ENCODE data around the gene TLR8.

DNA sequence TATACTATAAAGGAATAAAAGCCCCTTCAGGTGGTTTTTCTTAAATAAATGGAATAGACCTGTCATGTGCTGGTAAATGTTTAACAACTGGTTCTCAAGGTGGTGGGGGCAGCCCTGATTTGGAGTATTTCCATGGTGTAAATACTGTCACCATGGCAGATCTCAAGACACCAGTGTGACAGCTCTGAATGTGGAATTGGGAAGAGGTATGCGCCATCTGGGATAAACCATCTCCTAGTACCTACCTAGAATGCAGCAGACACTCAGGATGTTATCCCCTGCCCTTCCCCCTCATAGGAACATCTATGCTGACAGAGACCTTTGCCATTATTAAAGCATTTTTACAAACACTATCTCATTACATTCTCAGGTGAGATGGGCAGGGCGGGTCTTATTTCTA is 42.1 kb downstream of the TLR8 start:
- TF ChIP-seq POLR2AphosphoS5 (IDR thresholded peaks at IDR 0.05), result no peak
- TF ChIP-seq, protein P1, sequence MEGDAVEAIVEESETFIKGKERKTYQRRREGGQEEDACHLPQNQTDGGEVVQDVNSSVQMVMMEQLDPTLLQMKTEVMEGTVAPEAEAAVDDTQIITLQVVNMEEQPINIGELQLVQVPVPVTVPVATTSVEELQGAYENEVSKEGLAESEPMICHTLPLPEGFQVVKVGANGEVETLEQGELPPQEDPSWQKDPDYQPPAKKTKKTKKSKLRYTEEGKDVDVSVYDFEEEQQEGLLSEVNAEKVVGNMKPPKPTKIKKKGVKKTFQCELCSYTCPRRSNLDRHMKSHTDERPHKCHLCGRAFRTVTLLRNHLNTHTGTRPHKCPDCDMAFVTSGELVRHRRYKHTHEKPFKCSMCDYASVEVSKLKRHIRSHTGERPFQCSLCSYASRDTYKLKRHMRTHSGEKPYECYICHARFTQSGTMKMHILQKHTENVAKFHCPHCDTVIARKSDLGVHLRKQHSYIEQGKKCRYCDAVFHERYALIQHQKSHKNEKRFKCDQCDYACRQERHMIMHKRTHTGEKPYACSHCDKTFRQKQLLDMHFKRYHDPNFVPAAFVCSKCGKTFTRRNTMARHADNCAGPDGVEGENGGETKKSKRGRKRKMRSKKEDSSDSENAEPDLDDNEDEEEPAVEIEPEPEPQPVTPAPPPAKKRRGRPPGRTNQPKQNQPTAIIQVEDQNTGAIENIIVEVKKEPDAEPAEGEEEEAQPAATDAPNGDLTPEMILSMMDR (IDR thresholded peaks at IDR 0.05), result no peak
- TF ChIP-seq POLR2A (IDR thresholded peaks at IDR 0.05), result no peak
- TF ChIP-seq EP300 (IDR thresholded peaks at IDR 0.05), result no peak

All from gastroesophageal sphincter (tissue), 3 donors.